ENCODE results near the gene DNAJB8. TPM values are rescaled to one million over a fixed set of nuclear protein-coding genes. Genes with fewer than 3 reads are reported as not detected.

The DNAJB8 gene
- total RNA-seq, 1 experiment from 2014 or later, result not detected

DNA sequence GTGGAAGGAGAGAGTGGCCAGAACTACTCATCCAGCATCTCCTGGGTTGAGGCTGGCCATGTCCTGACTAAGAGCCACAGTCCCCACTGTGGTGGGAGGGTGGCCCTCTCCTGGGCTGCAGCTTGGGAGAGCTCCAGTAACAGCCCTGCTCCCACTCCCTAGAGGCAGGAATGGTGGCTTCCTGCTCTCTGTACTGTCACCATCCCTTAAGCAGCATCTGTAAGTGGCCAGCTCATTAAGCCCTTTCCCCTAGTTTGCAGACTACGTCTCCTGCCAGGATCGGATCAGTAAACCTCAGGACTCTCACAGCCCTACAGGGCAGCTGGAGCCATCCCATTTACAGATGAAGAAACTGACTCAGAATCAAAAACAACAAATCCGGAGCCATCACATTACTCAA is 30.5 kb downstream of the DNAJB8 start:
- no peaks in the 10 kb centered on the region for H3K27me3 ChIP-seq (replicated peaks; ENCODE audit: control insufficient read depth, insufficient read depth, low read length)
- Mint-ChIP-seq H3K9me3 (ENCODE audit: unreplicated experiment) (no peaks in the 10 kb centered on the region), H3K27ac (ENCODE audit: unreplicated experiment) (peak overlapping the region; percentile 56), H3K36me3 (ENCODE audit: insufficient read depth, unreplicated experiment) (peaks cover 6% of the 10 kb centered on the region), H3K4me1 (ENCODE audit: low read depth, unreplicated experiment) (peaks cover 21% of the 10 kb centered on the region), H3K27me3 (ENCODE audit: insufficient read depth, unreplicated experiment) (no peaks in the 10 kb centered on the region), H3K4me3 (ENCODE audit: unreplicated experiment) (no peak overlapping the region)
- H3K4me3 ChIP-seq (ENCODE audit: low read depth, low read length), result no peak overlapping the region
- CTCF ChIA-PET, result no interaction called here
- intact Hi-C loops (cut with micrococcal nuclease; ENCODE audit: unreplicated experiment), result no loop called here
- peaks cover 39% of the 10 kb centered on the region for H3K4me1 ChIP-seq
- no peak for TF ChIP-seq CTCF (IDR thresholded peaks at IDR 0.05; ENCODE audit: insufficient read depth in 1 of 2, low read depth in 1 of 2, low read length in 1 of 2, severe bottlenecking in 1 of 2, unreplicated experiment in 1 of 2)
- no peak for DNase-seq
- no TSS peak for BruUV-seq (replicated peaks)
- POLR2A ChIA-PET, result no interaction called here
- no peaks in the 10 kb centered on the region for H3K9me3 ChIP-seq
- H3K36me3 ChIP-seq (ENCODE audit: control insufficient read depth, insufficient read depth, low read length), result no peaks in the 10 kb centered on the region; the same call in 1 of the 2 replicates

- Histone ChIP-seq H3K9me3 (no peaks in the 10 kb centered on the region), H3K4me1 (peaks cover 39% of the 10 kb centered on the region), H3K36me3 (ENCODE audit: control insufficient read depth, insufficient read depth, low read length) (no peaks in the 10 kb centered on the region; the same call in 1 of the 2 replicates), H3K27me3 (replicated peaks; ENCODE audit: control insufficient read depth, insufficient read depth, low read length) (no peaks in the 10 kb centered on the region), H3K4me3 (ENCODE audit: low read depth, low read length) (no peak overlapping the region)
- H3K27ac Mint-ChIP-seq (ENCODE audit: unreplicated experiment), result peak overlapping the region; percentile 56
- H3K4me1 Mint-ChIP-seq (ENCODE audit: low read depth, unreplicated experiment), result peaks cover 21% of the 10 kb centered on the region
- intact Hi-C loops (cut with micrococcal nuclease; ENCODE audit: unreplicated experiment), result loop anchor here (1.0 kb wide), 1 partner anchor 53 kb away; no protein-coding TSS in a partner anchor
- no TSS peak for BruUV-seq (replicated peaks)
- DNase-seq, result no peak
- no peaks in the 10 kb centered on the region for H3K9me3 Mint-ChIP-seq (ENCODE audit: unreplicated experiment)
- ChIA-PET CTCF (no interaction called here), POLR2A (no interaction called here)
- H3K36me3 Mint-ChIP-seq (ENCODE audit: insufficient read depth, unreplicated experiment), result peaks cover 6% of the 10 kb centered on the region
- no peaks in the 10 kb centered on the region for H3K27me3 Mint-ChIP-seq (ENCODE audit: insufficient read depth, unreplicated experiment)
- no peak overlapping the region for H3K4me3 Mint-ChIP-seq (ENCODE audit: unreplicated experiment)
- TF ChIP-seq CTCF (IDR thresholded peaks at IDR 0.05; ENCODE audit: insufficient read depth in 1 of 2, low read depth in 1 of 2, low read length in 1 of 2, severe bottlenecking in 1 of 2, unreplicated experiment in 1 of 2), result no peak
Observed at GRCh38 chr3:128435561-128435960, 31.1 kb downstream of the DNAJB8 start.

- CTCF ChIA-PET, result interaction anchor here (0.6 to 0.9 kb wide), 2 partner anchors 55 to 130 kb away, joined by 3 read pairs; no protein-coding TSS in a partner anchor
- intact Hi-C loops (cut with micrococcal nuclease; ENCODE audit: unreplicated experiment), result loop anchor here (1.0 kb wide), 1 partner anchor 53 kb away; no protein-coding TSS in a partner anchor
- Mint-ChIP-seq H3K9me3 (ENCODE audit: unreplicated experiment) (no peaks in the 10 kb centered on the region), H3K36me3 (ENCODE audit: insufficient read depth, unreplicated experiment) (peaks cover 6% of the 10 kb centered on the region), H3K4me1 (ENCODE audit: low read depth, unreplicated experiment) (peaks cover 21% of the 10 kb centered on the region), H3K27me3 (ENCODE audit: insufficient read depth, unreplicated experiment) (no peaks in the 10 kb centered on the region), H3K27ac (ENCODE audit: unreplicated experiment) (peak overlapping the region; percentile 56), H3K4me3 (ENCODE audit: unreplicated experiment) (no peak overlapping the region)
- TF ChIP-seq CTCF (IDR thresholded peaks at IDR 0.05; ENCODE audit: insufficient read depth in 1 of 2, low read depth in 1 of 2, low read length in 1 of 2, severe bottlenecking in 1 of 2, unreplicated experiment in 1 of 2), result no peak
- Histone ChIP-seq H3K4me3 (ENCODE audit: low read depth, low read length) (no peak overlapping the region), H3K4me1 (peaks cover 39% of the 10 kb centered on the region), H3K9me3 (no peaks in the 10 kb centered on the region), H3K27me3 (replicated peaks; ENCODE audit: control insufficient read depth, insufficient read depth, low read length) (no peaks in the 10 kb centered on the region), H3K36me3 (ENCODE audit: control insufficient read depth, insufficient read depth, low read length) (no peaks in the 10 kb centered on the region; the same call in 1 of the 2 replicates)
- POLR2A ChIA-PET, result no interaction called here
- DNase-seq, result peak; percentile 85 to 89
- BruUV-seq (replicated peaks), result no TSS peak
Observed at GRCh38 chr3:128435058-128435457, 31.6 kb downstream of the DNAJB8 start.

Measured in Caco-2 (cell line).